Stimulated activated CD4-positive, alpha-beta T cell treated with anti-CD3 and anti-CD28 coated beads, Interleukin-15, amount 100 ng/mL, for 1 hour (primary cell): ENCODE data around the gene SLC26A11.
A peak's percentile ranks its signal among the peaks of the same experiment; 100 is the strongest.
"Not testable (repeated sequence)": the region's sequence is repeated elsewhere in the genome, so short reads cannot be mapped to it uniquely, and the experiment has no call there.

Experiments used
- DNase-seq, 2 donors: peaks; one replicate each; pipeline ENCODE4 v3.0.0-alpha.2; 2020; ENCODE audit warnings: low read depth in 1 of 2, low spot score in 1 of 2

The SLC26A11 gene

GRCh38 chr17:80259457-80260068 is 39.3 kb downstream of the SLC26A11 start:
- DNase-seq: no peak

GRCh38 chr17:80260069-80260535 is 39.9 kb downstream of the SLC26A11 start:
- peak; percentile 71 to 72 for DNase-seq

- DNase-seq: peak in 1 of 2 donors; percentile 32
Measured at GRCh38 chr17:80260791-80261158, 40.5 kb downstream of the SLC26A11 start, which contains the start of gene RNF213. TSS of gene RNF213 (plus strand) at chr17:80260852. CDS start at chr17:80263682, 2,830 bp downstream.

GRCh38 chr17:80261159-80261894 is 41.1 kb downstream of the SLC26A11 start:
- DNase-seq: peak in 1 of 2 donors; percentile 61

GRCh38 chr17:80261895-80262279 is 41.7 kb downstream of the SLC26A11 start:
- DNase-seq: no peak

- no peak for DNase-seq
Measured at GRCh38 chr17:80262291-80262690, 42.1 kb downstream of the SLC26A11 start.

- no peak for DNase-seq
Measured at GRCh38 chr17:80262775-80263244, 42.6 kb downstream of the SLC26A11 start.

- peak; percentile 62 to 67 for DNase-seq
Measured at GRCh38 chr17:80263253-80264204, 43.3 kb downstream of the SLC26A11 start.

GRCh38 chr17:80264205-80265075 is 44.2 kb downstream of the SLC26A11 start:
- DNase-seq: peak in 1 of 2 donors; percentile 36

- DNase-seq: peak; percentile 36 to 39
Measured at GRCh38 chr17:80265205-80266068, 45.2 kb downstream of the SLC26A11 start.

GRCh38 chr17:80267391-80267790 is 47.2 kb downstream of the SLC26A11 start:
- DNase-seq: no peak

GRCh38 chr17:80268427-80268826 is 48.2 kb downstream of the SLC26A11 start:
- no peak for DNase-seq

GRCh38 chr17:80269405-80269807 is 49.2 kb downstream of the SLC26A11 start:
- no peak for DNase-seq

- no peak for DNase-seq
Measured at GRCh38 chr17:80270104-80270503, 49.9 kb downstream of the SLC26A11 start.

GRCh38 chr17:80270836-80271235 is 50.6 kb downstream of the SLC26A11 start:
- DNase-seq: peak in 1 of 2 donors; percentile 54

GRCh38 chr17:80272366-80272765 is 52.1 kb downstream of the SLC26A11 start:
- DNase-seq: no peak

- DNase-seq: no peak
Measured at GRCh38 chr17:80274331-80274730, 54.1 kb downstream of the SLC26A11 start.

- DNase-seq: no peak
Measured at GRCh38 chr17:80274871-80275449, 54.7 kb downstream of the SLC26A11 start.

GRCh38 chr17:80275857-80276256 is 55.6 kb downstream of the SLC26A11 start:
- not testable (repeated sequence) for DNase-seq
